Peyer's patch (tissue), 4 donors: ENCODE results near the gene LIMA1.

Experiments
- POLR2A ChIP-seq, 2 donors: fragments of 450-650 bp; IDR thresholded peaks; one replicate each; pipeline ENCODE4 v1.5.1; 2017; ENCODE audit warnings: antibody characterized with exemption in 2 of 2, mild to moderate bottlenecking in 2 of 2, moderate library complexity in 2 of 2
- TF ChIP-seq, protein P1 (sequence below), 6 experiments: fragments of 450-650 bp in 4 of 6; fragments of 200-600 bp in 2 of 6; sonication (generic) in 1 of 6; IDR thresholded peaks; one replicate each; pipeline ENCODE4 v1.5.1; 2017 to 2019; ENCODE audit warnings: antibody characterized with exemption in 6 of 6, mild to moderate bottlenecking in 3 of 6, moderate library complexity in 1 of 6

DNA sequence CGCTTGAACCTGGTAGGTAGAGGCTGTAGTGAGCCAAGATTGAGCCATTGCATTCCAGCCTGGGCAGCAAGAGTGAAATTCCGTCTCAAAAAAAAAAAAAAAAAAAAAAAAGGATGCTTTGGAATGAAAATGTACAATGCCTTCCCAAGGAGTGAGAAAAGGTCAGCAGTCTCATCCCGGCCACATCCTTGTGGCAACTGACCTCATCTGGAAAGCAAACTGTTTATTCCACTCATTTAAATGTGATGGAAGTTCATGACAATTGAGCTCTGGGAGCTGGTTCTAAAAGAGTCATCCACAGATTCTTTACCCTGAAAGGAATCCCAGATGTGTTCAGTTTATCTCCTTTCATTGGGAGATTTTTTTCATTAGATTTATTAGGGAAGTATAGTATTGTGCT is 19.4 kb upstream of the LIMA1 start:
- TF ChIP-seq, protein P1, sequence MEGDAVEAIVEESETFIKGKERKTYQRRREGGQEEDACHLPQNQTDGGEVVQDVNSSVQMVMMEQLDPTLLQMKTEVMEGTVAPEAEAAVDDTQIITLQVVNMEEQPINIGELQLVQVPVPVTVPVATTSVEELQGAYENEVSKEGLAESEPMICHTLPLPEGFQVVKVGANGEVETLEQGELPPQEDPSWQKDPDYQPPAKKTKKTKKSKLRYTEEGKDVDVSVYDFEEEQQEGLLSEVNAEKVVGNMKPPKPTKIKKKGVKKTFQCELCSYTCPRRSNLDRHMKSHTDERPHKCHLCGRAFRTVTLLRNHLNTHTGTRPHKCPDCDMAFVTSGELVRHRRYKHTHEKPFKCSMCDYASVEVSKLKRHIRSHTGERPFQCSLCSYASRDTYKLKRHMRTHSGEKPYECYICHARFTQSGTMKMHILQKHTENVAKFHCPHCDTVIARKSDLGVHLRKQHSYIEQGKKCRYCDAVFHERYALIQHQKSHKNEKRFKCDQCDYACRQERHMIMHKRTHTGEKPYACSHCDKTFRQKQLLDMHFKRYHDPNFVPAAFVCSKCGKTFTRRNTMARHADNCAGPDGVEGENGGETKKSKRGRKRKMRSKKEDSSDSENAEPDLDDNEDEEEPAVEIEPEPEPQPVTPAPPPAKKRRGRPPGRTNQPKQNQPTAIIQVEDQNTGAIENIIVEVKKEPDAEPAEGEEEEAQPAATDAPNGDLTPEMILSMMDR (IDR thresholded peaks at IDR 0.05): no peak
- TF ChIP-seq POLR2A (IDR thresholded peaks at IDR 0.05): no peak
